ENCODE data around the gene C2CD2.
A peak's percentile ranks its signal among the peaks of the same experiment; 100 is the strongest.

Gene C2CD2

GRCh38 chr21:41861255-41861654 is 92.6 kb downstream of the C2CD2 start:
- no peak for DNase-seq

- DNase-seq: no peak
Measured at GRCh38 chr21:41859297-41859980, 94.4 kb downstream of the C2CD2 start.

- no peak for DNase-seq
Measured at GRCh38 chr21:41858466-41859296, 95.1 kb downstream of the C2CD2 start.

DNA sequence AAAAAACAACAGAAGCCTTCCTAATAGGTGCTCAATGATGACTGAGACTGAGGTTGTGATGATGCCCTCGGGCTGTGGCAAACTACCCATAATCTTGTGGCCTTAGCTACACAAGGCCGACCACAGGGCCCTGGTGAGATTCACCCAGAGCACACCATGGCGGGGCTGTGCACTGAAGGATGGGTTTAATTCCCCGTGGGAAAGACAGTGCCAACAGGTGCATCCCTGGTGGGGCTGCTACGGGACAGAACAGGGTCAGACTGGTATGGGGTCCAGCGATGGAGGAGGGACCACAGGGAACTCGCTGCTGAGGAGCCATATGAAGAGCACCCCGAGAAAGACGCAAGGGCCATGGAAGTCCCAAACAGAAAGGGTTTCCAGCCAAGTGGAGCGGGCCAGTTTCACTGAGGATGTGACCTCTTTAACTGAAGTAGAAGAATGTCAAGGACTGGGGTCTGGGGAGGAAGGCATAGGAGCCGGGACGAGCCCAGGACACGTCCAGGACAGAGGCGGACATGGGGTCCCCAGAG is 96.0 kb downstream of the C2CD2 start:
- DNase-seq: no peak

DNA sequence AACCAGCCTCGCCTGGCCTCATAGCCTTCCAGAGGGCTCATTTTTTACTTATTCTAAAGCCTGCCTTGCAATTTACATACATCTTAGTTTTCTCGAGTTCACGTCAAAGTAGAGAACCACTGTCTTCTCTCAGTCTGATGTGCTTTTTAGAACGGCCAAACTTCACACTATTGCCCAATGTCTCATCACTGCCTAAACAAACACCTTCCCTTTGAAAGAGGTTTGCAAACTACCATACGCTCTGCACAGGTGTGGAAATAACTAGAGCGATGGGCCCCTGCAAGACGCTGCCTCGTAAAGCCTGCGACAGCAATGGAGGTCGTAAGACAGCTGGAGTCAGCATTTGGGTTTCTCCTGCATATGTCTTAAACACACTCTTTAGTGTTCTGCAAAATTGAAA is 97.2 kb downstream of the C2CD2 start:
- no peak for DNase-seq

GRCh38 chr21:41854426-41854995 is 99.3 kb downstream of the C2CD2 start:
- no peak for DNase-seq

DNA sequence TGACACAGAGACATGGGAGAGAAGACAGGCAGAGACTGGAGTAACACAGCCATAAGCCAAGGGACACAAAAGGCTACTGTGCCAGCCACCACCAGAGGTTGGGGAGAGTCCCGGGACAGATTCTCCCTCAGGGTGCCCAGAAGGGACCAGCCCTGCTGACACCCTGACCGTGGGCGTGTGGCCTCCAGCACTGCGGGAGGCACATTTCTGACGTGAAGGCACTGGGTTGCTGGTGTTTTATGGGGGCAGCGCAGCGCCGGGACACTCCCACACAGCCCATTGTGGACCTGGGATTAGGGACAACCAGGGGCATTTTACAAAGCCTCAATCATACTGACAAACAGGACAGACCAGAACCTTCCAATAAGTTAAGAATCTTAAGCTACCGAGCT is 100.9 kb downstream of the C2CD2 start:
- DNase-seq: no peak

GRCh38 chr21:41852151-41852928 is 101.5 kb downstream of the C2CD2 start:
- DNase-seq: no peak

DNA sequence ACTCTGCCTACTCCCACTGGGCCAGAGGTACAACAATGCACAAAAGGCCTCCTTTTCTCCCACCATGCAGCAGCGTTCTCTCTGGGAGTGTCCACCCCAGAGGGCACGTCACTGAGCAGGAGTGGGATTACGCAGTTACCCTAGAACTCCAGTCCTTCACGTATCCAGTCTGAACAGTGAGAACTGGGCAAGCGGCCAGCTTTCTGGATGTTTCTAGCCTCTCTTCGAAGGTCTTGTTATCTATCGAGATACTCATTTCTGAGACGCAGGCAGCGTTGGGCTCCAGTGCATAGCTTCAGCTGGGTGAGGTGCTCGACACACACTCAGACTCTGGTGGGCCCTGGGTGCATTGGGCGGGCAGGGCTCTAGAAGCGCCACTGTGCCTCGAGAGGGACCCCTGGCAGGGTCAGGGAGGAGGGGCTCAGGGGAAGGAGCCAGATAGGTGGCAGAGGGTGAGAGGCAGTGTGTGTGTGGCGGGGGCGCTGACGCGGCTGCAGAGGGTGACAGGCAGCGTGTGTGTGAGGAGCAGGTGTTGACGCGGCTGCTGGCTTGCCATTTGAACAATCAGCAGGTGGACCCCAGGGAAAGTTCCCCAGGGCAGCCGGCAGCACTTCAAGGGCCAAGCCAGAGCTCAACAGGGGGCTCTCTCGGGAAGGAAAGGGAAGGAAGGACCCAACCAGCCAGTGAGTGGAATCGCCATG is 102.6 kb downstream of the C2CD2 start:
- DNase-seq: no peak

- no peak for DNase-seq
Measured at GRCh38 chr21:41850085-41850484, 103.7 kb downstream of the C2CD2 start.

DNA sequence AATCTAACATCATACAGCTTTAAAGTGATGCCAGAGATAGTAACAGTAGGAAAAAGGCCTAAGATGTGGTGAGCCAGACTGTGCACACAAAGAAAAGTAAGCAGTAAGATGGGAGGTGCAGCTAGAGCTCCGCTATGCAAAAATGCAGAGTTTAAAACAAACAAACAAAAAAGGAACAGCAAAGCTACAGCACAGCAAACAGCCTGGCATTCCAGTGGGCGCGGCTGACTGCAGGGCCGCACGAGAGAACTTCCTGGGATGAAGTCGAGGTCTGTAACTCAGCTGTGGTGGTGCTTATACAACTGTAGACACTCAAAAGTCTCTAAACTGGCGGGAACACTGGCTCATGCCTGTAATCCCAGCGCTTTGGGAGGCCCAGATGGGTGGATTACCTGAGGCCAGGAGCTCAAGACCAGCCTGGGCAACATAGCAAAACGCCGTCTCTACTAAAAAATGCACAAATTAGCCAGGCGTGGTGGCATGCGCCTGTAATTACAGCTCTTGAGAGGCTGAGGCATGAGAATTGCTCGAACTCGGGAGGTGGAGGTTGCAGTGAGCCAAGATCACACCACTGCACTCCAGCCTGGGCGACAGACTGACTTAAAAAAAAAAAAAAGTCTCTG is 104.7 kb downstream of the C2CD2 start:
- DNase-seq: no peak

DNA sequence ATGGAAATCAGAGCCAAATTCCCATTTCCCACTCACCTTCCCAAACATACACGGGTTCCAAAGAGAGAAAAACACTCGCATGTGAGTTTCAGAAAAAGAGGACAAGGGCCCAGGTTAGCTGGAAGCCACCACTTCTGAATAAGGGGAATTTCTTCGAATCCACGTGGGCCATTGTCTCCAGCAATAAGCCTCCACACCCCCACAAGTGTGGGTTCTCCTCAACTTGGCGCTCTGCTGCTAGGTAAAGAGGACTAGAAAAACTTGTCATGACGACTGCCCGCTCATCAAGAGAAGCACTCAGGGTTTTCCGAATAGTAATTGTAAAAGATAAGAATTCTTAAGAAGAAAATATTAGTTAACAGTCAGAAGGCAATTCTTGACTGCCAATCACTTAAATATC is 105.3 kb downstream of the C2CD2 start:
- no peak for DNase-seq

GRCh38 chr21:41847066-41847804 is 106.6 kb downstream of the C2CD2 start:
- DNase-seq: peak; percentile 81

GRCh38 chr21:41846536-41846935 is 107.3 kb downstream of the C2CD2 start:
- DNase-seq: no peak

DNA sequence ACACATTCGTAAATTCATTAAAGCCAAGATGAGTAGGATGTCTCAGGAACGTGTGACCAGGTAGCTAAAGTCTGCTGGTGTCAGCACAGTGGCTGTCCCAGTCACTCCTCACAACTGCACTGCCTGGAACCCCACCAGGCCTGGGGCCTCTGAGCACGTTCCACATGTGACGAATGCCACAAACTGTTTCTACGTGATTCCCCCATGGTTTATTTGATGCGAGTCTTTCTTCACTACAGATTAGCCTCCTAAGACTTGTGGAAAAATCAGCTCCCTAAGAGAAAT is 107.8 kb downstream of the C2CD2 start:
- no peak for DNase-seq

- DNase-seq: no peak
Measured at GRCh38 chr21:41845310-41846032, 108.3 kb downstream of the C2CD2 start.

DNA sequence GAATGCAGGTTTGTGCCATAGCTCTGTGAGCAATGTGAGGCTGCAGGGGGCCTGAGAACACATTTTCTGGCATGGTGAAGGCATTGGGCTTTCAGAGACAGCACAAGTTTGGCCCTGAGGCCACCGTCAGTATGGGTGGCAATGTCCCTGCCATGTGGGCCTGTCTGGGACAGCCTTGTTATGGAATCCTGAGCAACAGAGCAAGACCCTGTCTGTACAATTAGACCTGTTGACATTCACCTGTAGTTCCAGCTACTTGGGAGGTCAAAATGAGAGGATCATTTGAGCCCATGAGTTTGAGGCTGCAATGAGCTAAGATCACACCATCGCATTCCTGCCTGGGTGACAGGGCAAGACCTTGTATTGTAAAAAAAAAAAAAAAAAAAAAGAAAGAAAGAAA is 110.2 kb downstream of the C2CD2 start:
- DNase-seq: no peak

DNA sequence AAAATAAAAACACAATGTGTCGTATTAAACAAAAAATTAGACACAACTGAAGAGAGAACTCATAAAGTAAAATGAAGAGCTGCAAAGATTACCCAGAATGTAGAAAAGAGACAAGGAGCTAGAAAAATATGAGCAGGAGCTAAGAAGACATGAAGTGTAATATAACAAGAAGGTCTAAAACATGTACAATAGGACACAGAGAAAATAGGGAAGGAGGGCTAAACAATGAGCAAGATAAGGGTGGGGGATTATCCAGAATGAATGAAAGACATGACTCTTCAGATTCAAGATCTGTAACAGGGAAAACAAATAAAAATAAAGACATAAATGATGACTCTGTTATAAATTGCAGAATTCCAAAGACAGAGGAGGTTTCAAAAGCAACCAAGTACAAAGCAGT is 112.9 kb downstream of the C2CD2 start:
- no peak for DNase-seq

GRCh38 chr21:41839387-41840000 is 114.3 kb downstream of the C2CD2 start:
- no peak for DNase-seq

DNA sequence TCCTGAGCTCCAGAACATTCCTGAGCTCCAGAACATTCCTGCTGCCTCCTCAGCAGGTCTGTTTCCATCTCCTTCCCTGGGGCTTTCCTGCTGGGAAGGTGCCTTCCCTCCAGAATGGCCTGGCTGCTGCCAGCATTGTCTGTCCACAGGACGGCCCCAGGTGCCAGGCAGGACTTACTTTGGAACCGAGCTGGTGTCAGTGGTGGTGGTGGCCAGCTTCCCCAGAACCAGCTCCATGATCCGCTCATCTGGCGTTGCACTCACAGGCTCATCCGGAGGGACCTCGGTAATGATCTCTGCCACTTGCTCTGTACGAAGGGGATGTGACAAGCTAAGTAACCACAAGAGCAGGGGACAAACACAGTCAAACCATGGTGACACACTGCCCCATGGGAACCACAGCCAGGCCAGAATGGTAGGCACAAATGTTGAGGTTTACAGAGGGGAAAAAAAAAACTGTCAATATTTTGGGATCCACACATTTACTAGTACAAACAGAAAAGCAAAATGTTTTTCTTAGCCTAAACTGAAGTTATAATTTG is 116.0 kb downstream of the C2CD2 start:
- DNase-seq: no peak

All from fibroblast of skin of scalp (primary cell).